Hepatocyte (in vitro differentiated cells): ENCODE measurements around the gene CDKN1A.

Experiments
- CTCF ChIP-seq: fragments of 200-600 bp; sonication (generic); IDR thresholded peaks from 2 replicates; pipeline ENCODE4 v1.5.1; 2016; ENCODE audit warnings: antibody characterized with exemption, mild to moderate bottlenecking; ENCODE audit not compliant: poor library complexity
- EZH2 ChIP-seq: fragments of 200-600 bp; sonication (generic); IDR thresholded peaks from 2 replicates; pipeline ENCODE4 v1.6.1; 2016; ENCODE audit warnings: antibody characterized with exemption, mild to moderate bottlenecking, borderline replicate concordance

DNA sequence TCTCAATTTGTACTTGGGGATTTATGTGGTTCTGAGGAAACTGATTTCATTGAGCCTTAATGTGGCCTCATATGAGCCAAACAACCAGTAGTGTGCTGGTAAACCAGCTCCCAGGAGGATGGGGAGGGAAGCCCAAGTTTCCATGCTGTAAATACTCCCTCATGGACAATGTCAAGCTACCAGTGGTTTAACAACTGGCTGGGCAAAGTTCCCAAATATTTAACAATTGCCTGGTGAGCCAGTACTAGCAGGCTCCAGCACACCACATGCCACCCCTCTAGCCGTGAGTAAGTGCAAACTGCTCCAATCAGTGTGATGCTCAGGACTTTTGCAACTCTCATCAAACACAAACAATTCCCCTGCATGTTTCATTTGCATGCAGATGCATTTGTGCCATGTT is 19.2 kb upstream of the CDKN1A start:
- TF ChIP-seq CTCF (no peak), EZH2 (no peak)
